Measurements from ENCODE around the gene MBOAT7.

GRCh38 chr19:54156490-54156889 lies 32.9 kb downstream of the MBOAT7 start:
- TF ChIP-seq CTCF (conservative IDR thresholded peaks at IDR 0.05) (no peak), ZFX (IDR thresholded peaks at IDR 0.05) (no peak)
